K562 (cell line): Measurements from ENCODE around the gene LRP10. TPM values are rescaled to one million over a fixed set of nuclear protein-coding genes. Genes with fewer than 3 reads are reported as not detected.
A peak's percentile ranks its signal among the peaks of the same experiment; 100 is the strongest.

ENCODE experiments used
- BCL6 ChIP-seq: fragments of 250-450 bp; sonication (Bioruptor Pico); IDR thresholded peaks from 2 replicates; pipeline ENCODE4 v1.4.0; 2020
- BHLHE40 ChIP-seq: IDR thresholded peaks from 2 replicates; pipeline ENCODE4 v1.6.1; 2011; ENCODE audit warnings: low read length, improper control_type of control experiment
- BRD4 ChIP-seq: fragments of 200-600 bp; sonication (generic); IDR thresholded peaks from 2 replicates; pipeline ENCODE4 v1.6.1; 2017; ENCODE audit warnings: inconsistent platforms
- FOXJ2 ChIP-seq: fragments of 200-800 bp; sonication (Bioruptor generic); IDR thresholded peaks from 2 replicates; pipeline ENCODE4 v1.6.1; 2016; ENCODE audit warnings: missing genetic modification characterization, missing compliant biosample characterization
- HDAC6 ChIP-seq: IDR thresholded peaks from 2 replicates; pipeline ENCODE4 v1.6.1; 2012; ENCODE audit warnings: low read depth, mild to moderate bottlenecking, control low read depth, inconsistent platforms, low read length, moderate library complexity
- HNRNPK ChIP-seq: fragments of 200-400 bp; formaldehyde crosslinking; IDR thresholded peaks from one replicate; pipeline ENCODE4 v1.6.1; 2018; ENCODE audit warnings: mild to moderate bottlenecking, low read depth, low read length; ENCODE audit not compliant: poor library complexity, severe bottlenecking
- KAT2B ChIP-seq: IDR thresholded peaks from one replicate; pipeline ENCODE4 v1.6.1; 2012; ENCODE audit warnings: low read depth, mild to moderate bottlenecking, control low read depth, inconsistent platforms, low read length, moderate library complexity
- KDM4B ChIP-seq, 2 experiments: fragments of 450-650 bp in 1 of 2; sonication (generic) in 1 of 2; IDR thresholded peaks; 2 replicates each; pipeline ENCODE4 v1.6.1; 2016 to 2017; ENCODE audit warnings: borderline replicate concordance in 2 of 2, antibody characterized with exemption in 1 of 2, low read depth in 1 of 2, mild to moderate bottlenecking in 1 of 2
- KDM5B ChIP-seq: fragments of 200-600 bp; sonication (generic); IDR thresholded peaks from 2 replicates; pipeline ENCODE4 v1.6.1; 2012; ENCODE audit warnings: low read depth, mild to moderate bottlenecking, moderate library complexity, low read length, control low read depth, inconsistent platforms; ENCODE audit not compliant: insufficient replicate concordance
- MIER1 ChIP-seq: fragments of 450-650 bp; IDR thresholded peaks from 2 replicates; pipeline ENCODE4 v1.6.1; 2016; ENCODE audit warnings: antibody characterized with exemption, mild to moderate bottlenecking, low read depth
- NCOR1 ChIP-seq: fragments of 450-650 bp; IDR thresholded peaks from 2 replicates; pipeline ENCODE4 v1.6.1; 2016; ENCODE audit warnings: mild to moderate bottlenecking, moderate library complexity
- NR2F6 ChIP-seq: fragments of 450-650 bp; formaldehyde crosslinking; IDR thresholded peaks from 2 replicates; pipeline ENCODE4 v1.4.0; 2020; ENCODE audit warnings: mild to moderate bottlenecking
- POLR2G ChIP-seq: fragments of 200-400 bp; formaldehyde crosslinking; IDR thresholded peaks from 2 replicates; pipeline ENCODE4 v1.6.1; 2017; ENCODE audit warnings: low read depth, mild to moderate bottlenecking, antibody characterized with exemption, low read length, moderate library complexity
- RBM14 ChIP-seq: fragments of 200-400 bp; formaldehyde crosslinking; IDR thresholded peaks from 2 replicates; pipeline ENCODE4 v1.6.1; 2018; ENCODE audit warnings: low read depth, mild to moderate bottlenecking, low read length, moderate library complexity, borderline replicate concordance; ENCODE audit not compliant: insufficient read depth
- SMAD2 ChIP-seq: fragments of 150-350 bp; IDR thresholded peaks from 2 replicates; pipeline ENCODE4 v1.6.1; 2014; ENCODE audit warnings: low read depth, mild to moderate bottlenecking, low read length
- SMC3 ChIP-seq: conservative IDR thresholded peaks from 2 replicates; pipeline ENCODE4 v1.6.1; 2011; ENCODE audit warnings: low read depth, low read length, improper control_type of control experiment; ENCODE audit not compliant: insufficient read depth
- ZNF253 ChIP-seq: fragments of 250-450 bp; sonication (Bioruptor Pico); conservative IDR thresholded peaks from 2 replicates; pipeline ENCODE4 v1.6.1; 2021; ENCODE audit warnings: mild to moderate bottlenecking
- ZNF324 ChIP-seq: fragments of 250-450 bp; sonication (Bioruptor Pico); IDR thresholded peaks from 2 replicates; pipeline ENCODE4 v1.4.0; 2020; ENCODE audit warnings: mild to moderate bottlenecking
- ZNF407 ChIP-seq: fragments of 450-650 bp; IDR thresholded peaks from 2 replicates; pipeline ENCODE4 v1.6.1; 2016; ENCODE audit warnings: low read depth
- ZNF699 ChIP-seq: fragments of 250-450 bp; sonication (Bioruptor Pico); IDR thresholded peaks from 2 replicates; pipeline ENCODE4 v1.8.0; 2021; ENCODE audit warnings: mild to moderate bottlenecking, moderate library complexity; ENCODE audit not compliant: insufficient replicate concordance
- ZNF76 ChIP-seq: fragments of 250-450 bp; sonication (Bioruptor Pico); IDR thresholded peaks from 2 replicates; pipeline ENCODE4 v1.4.0; 2020; ENCODE audit warnings: mild to moderate bottlenecking, moderate library complexity, borderline replicate concordance
- polyA plus RNA-seq, 8 experiments: library from polyadenylated mRNA; depleted of rRNA in 4 of 8; stranded (reverse) in 5 of 8; unstranded in 3 of 8; fragments of >200 nt; fragmentation: Nextera tagmentation in 2 of 8; fragmentation: Illumina TruSeq in 1 of 8; extraction: Ambion mirVana in 2 of 8; extraction: Trizol in 1 of 8; gene quantifications; 2 replicates each; pipeline versions ENCODE4 v1.2.1 to v1.2.3, GENCODE V29; 2011 to 2014; ENCODE audit warnings: inconsistent platforms in 1 of 8, missing spikeins in 1 of 8
- total RNA-seq, 7 experiments: library from RNA; depleted of rRNA in 6 of 7; stranded (reverse); fragments of >200 nt in 6 of 7; fragmentation: Illumina TruSeq in 2 of 7; extraction: Trizol in 2 of 7; gene quantifications; 2 replicates each; pipeline versions ENCODE4 v1.2.1 to v1.2.3, GENCODE V29; 2011 to 2021; ENCODE audit warnings: low replicate concordance in 1 of 7

LRP10 gene
- total and polyA plus RNA-seq, 9 of the 15 experiments (the other 6 are each of a cell fraction or from before 2014, with no cell fraction given), result 1.3 to 45.5 (median 10.9) TPM

- TF ChIP-seq ZNF699 (CRISPR knock-in tag) (no peak), KAT2B (no peak), NCOR1 (no peak), KDM5B (peak; percentile 96), HNRNPK (no peak), BRD4 (0 out of 2 replicates have a peak, but pooled peaks have one; percentile 72), ZNF76 (CRISPR knock-in tag) (no peak), ZNF324 (no peak), RBM14 (no peak), NR2F6 (CRISPR knock-in tag) (no peak), SMC3 (no peak), MIER1 (no peak), SMAD2 (no peak), KDM4B (IDR thresholded peaks at IDR 0.05; ENCODE audit: borderline replicate concordance in 2 of 2, low read depth in 1 of 2) (peak in 1 of 2 experiments; percentile 59; a peak in 1 of 4 replicates), HDAC6 (no peak), ZNF253 (CRISPR knock-in tag) (no peak), ZNF407 (peak; percentile 72; the same call in 1 of the 2 replicates), BHLHE40 (peak; percentile 2; the same call in 1 of the 2 replicates), POLR2G (peak; percentile 99), BCL6 (no peak), FOXJ2 (tag) (no peak; the same call in 1 of the 2 replicates)
Observed at GRCh38 chr14:22929104-22929960, 57.8 kb downstream of the LRP10 start, which contains the start of gene PRMT5 (continued).
